Nephron progenitor cell (in vitro differentiated cells): ENCODE measurements around the gene MACF1.

Source experiments
- DNase-seq: peaks from one replicate; pipeline ENCODE4 v3.0.0; 2021
- H3K27ac Mint-ChIP-seq: 2 replicates; pipeline ENCODE4 v1.8.0; 2021; ENCODE audit warnings: mild to moderate bottlenecking, moderate library complexity, mixed read lengths
- H3K27me3 Mint-ChIP-seq: 2 replicates; pipeline ENCODE4 v1.8.0; 2021; ENCODE audit warnings: mild to moderate bottlenecking, low read depth, mixed read lengths; ENCODE audit not compliant: poor library complexity
- H3K36me3 Mint-ChIP-seq: 2 replicates; pipeline ENCODE4 v1.8.0; 2021; ENCODE audit warnings: low read depth, mixed read lengths
- H3K4me1 Mint-ChIP-seq: 2 replicates; pipeline ENCODE4 v1.8.0; 2021; ENCODE audit warnings: mixed read lengths
- H3K4me3 Mint-ChIP-seq: 2 replicates; pipeline ENCODE4 v1.8.0; 2021; ENCODE audit warnings: mild to moderate bottlenecking, moderate library complexity, mixed read lengths
- H3K9me3 Mint-ChIP-seq: 2 replicates; pipeline ENCODE4 v1.8.0; 2021; ENCODE audit warnings: mild to moderate bottlenecking, moderate library complexity, mixed read lengths
- CTCF ChIP-seq: fragments of 200-600 bp; sonication (generic); IDR thresholded peaks from 2 replicates; pipeline ENCODE4 v1.5.0; 2021; ENCODE audit warnings: antibody characterized with exemption

Gene MACF1

GRCh38 chr1:39178541-39179431, 25.7 kb upstream of the MACF1 start:
- Mint-ChIP-seq H3K4me1 (peaks cover 54% of the 10 kb centered on the region), H3K9me3 (peaks cover 16% of the 10 kb centered on the region), H3K4me3 (no peak overlapping the region), H3K27ac (peak overlapping the region; percentile 92), H3K27me3 (no peaks in the 10 kb centered on the region), H3K36me3 (peaks cover 32% of the 10 kb centered on the region)
- TF ChIP-seq CTCF, result no peak
- no peak for DNase-seq

GRCh38 chr1:39181311-39181710, 23.2 kb upstream of the MACF1 start:
- Mint-ChIP-seq H3K4me1 (peaks cover 40% of the 10 kb centered on the region), H3K36me3 (peaks cover 40% of the 10 kb centered on the region), H3K9me3 (peaks cover 16% of the 10 kb centered on the region), H3K4me3 (no peak overlapping the region), H3K27ac (no peak overlapping the region), H3K27me3 (no peaks in the 10 kb centered on the region)
- TF ChIP-seq CTCF, result no peak
- DNase-seq, result no peak

- Mint-ChIP-seq H3K4me1 (peaks cover 27% of the 10 kb centered on the region), H3K36me3 (peaks cover 40% of the 10 kb centered on the region), H3K27me3 (no peaks in the 10 kb centered on the region), H3K27ac (no peak overlapping the region), H3K9me3 (peaks cover 16% of the 10 kb centered on the region), H3K4me3 (no peak overlapping the region)
- no peak for DNase-seq
- no peak for TF ChIP-seq CTCF
These were observed 21.7 kb upstream of the MACF1 start for GRCh38 chr1:39182804-39183203.

- no peak for DNase-seq
- Mint-ChIP-seq H3K27ac (no peak overlapping the region), H3K4me1 (peaks cover 18% of the 10 kb centered on the region), H3K9me3 (peaks cover 16% of the 10 kb centered on the region), H3K27me3 (no peaks in the 10 kb centered on the region), H3K36me3 (peaks cover 40% of the 10 kb centered on the region), H3K4me3 (no peak overlapping the region)
- TF ChIP-seq CTCF, result no peak
These were observed 20.8 kb upstream of the MACF1 start for GRCh38 chr1:39183503-39184353.

GRCh38 chr1:39184354-39184818, 20.1 kb upstream of the MACF1 start:
- Mint-ChIP-seq H3K36me3 (peaks cover 40% of the 10 kb centered on the region), H3K27me3 (no peaks in the 10 kb centered on the region), H3K4me3 (no peak overlapping the region), H3K4me1 (peaks cover 17% of the 10 kb centered on the region), H3K9me3 (peaks cover 16% of the 10 kb centered on the region), H3K27ac (no peak overlapping the region)
- no peak for DNase-seq
- no peak for TF ChIP-seq CTCF
